Measurements from ENCODE around the gene CABP7. TPM values are rescaled to one million over a fixed set of nuclear protein-coding genes. Genes with fewer than 3 reads are reported as not detected.

Gene CABP7
- total and polyA plus RNA-seq, 2 donors (not counting 3 experiments of a cell fraction or from before 2014, with no cell fraction given), result not detected

- no TSS peak for BruUV-seq (replicated peaks)
- TF ChIP-seq POLR2AphosphoS5 (IDR thresholded peaks at IDR 0.05; ENCODE audit: insufficient read depth, low read depth, low read length) (no peak), FOS (IDR thresholded peaks at IDR 0.05; ENCODE audit: borderline replicate concordance, insufficient read depth, low read length) (no peak)
- Histone ChIP-seq H3K9me1 (replicated peaks; ENCODE audit: control insufficient read depth, extremely low read depth, insufficient read depth, low read length) (no peaks in the 10 kb centered on the region), H3K4me2 (ENCODE audit: insufficient read depth, low read length) (no peak overlapping the region), H4K20me1 (replicated peaks; ENCODE audit: control insufficient read depth, extremely low read depth, insufficient read depth, low read length) (no peaks in the 10 kb centered on the region), H3K4me3 (replicated peaks in 1 of 3; ENCODE audit: insufficient read depth in 1 of 3, low read depth in 1 of 3, low read length in 3 of 3) (no peak overlapping the region), H3K9ac (replicated peaks; ENCODE audit: extremely low read depth, insufficient read depth, low read length) (no peak overlapping the region), H3K9me3 (replicated peaks; ENCODE audit: control insufficient read depth, insufficient read depth, low read length) (no peaks in the 10 kb centered on the region), H3K27ac (ENCODE audit: insufficient read depth, low read depth, low read length) (no peak overlapping the region), H2AFZ (ENCODE audit: low read depth, low read length) (no peak overlapping the region), H3K79me2 (ENCODE audit: control insufficient read depth, insufficient read depth, low read length) (no peaks in the 10 kb centered on the region), H3K27me3 (ENCODE audit: control insufficient read depth in 2 of 2, insufficient read depth in 2 of 2, low read length in 2 of 2) (no peaks in the 10 kb centered on the region), H3K4me1 (ENCODE audit: control insufficient read depth, extremely low read depth, insufficient read depth, low read length) (no peaks in the 10 kb centered on the region), H3K36me3 (ENCODE audit: control insufficient read depth in 2 of 2, extremely low read depth in 1 of 2, insufficient read depth in 2 of 2, low read length in 2 of 2) (no peaks in the 10 kb centered on the region)
- POLR2A ChIA-PET, result no interaction called here
- intact Hi-C loops (cut with micrococcal nuclease), result no loop called here
- FAIRE-seq (no peak), DNase-seq (ENCODE audit: low read depth, low spot score) (no peak)
- dilution Hi-C loops (cut with MboI; ENCODE audit: extremely low pct_ligation_motif_present, low sequenced_read_pairs), result no loop called here
- CTCF ChIA-PET, result no interaction called here
Measured at GRCh38 chr22:29735416-29735815, 15.6 kb downstream of the CABP7 start.

GRCh38 chr22:29737251-29738117 is 17.7 kb downstream of the CABP7 start:
- Histone ChIP-seq H3K4me1 (ENCODE audit: control insufficient read depth, extremely low read depth, insufficient read depth, low read length) (no peaks in the 10 kb centered on the region), H3K79me2 (ENCODE audit: control insufficient read depth, insufficient read depth, low read length) (no peaks in the 10 kb centered on the region), H3K9me1 (replicated peaks; ENCODE audit: control insufficient read depth, extremely low read depth, insufficient read depth, low read length) (no peaks in the 10 kb centered on the region), H3K4me2 (ENCODE audit: insufficient read depth, low read length) (no peak overlapping the region), H3K9ac (replicated peaks; ENCODE audit: extremely low read depth, insufficient read depth, low read length) (no peak overlapping the region), H3K27me3 (ENCODE audit: control insufficient read depth in 2 of 2, insufficient read depth in 2 of 2, low read length in 2 of 2) (no peaks in the 10 kb centered on the region), H2AFZ (ENCODE audit: low read depth, low read length) (no peak overlapping the region), H3K9me3 (replicated peaks; ENCODE audit: control insufficient read depth, insufficient read depth, low read length) (no peaks in the 10 kb centered on the region), H3K36me3 (ENCODE audit: control insufficient read depth in 2 of 2, extremely low read depth in 1 of 2, insufficient read depth in 2 of 2, low read length in 2 of 2) (peaks cover 0 to 4% of the 10 kb centered on the region in 2 experiments), H3K4me3 (replicated peaks in 1 of 3; ENCODE audit: insufficient read depth in 1 of 3, low read depth in 1 of 3, low read length in 3 of 3) (no peak overlapping the region), H4K20me1 (replicated peaks; ENCODE audit: control insufficient read depth, extremely low read depth, insufficient read depth, low read length) (no peaks in the 10 kb centered on the region), H3K27ac (ENCODE audit: insufficient read depth, low read depth, low read length) (no peak overlapping the region)
- ChIA-PET POLR2A (no interaction called here), CTCF (interaction anchor here (1.9 kb wide), 1 partner anchor 10 kb away, joined by 4 read pairs; no protein-coding TSS in a partner anchor)
- BruUV-seq (replicated peaks), result no TSS peak
- intact Hi-C loops (cut with micrococcal nuclease) (no loop called here), dilution Hi-C loops (cut with MboI; ENCODE audit: extremely low pct_ligation_motif_present, low sequenced_read_pairs) (no loop called here)
- FAIRE-seq (no peak), DNase-seq (ENCODE audit: low read depth, low spot score) (no peak)
- no peak for TF ChIP-seq POLR2AphosphoS5 (IDR thresholded peaks at IDR 0.05; ENCODE audit: insufficient read depth, low read depth, low read length)
- no peak for TF ChIP-seq JUN (IDR thresholded peaks at IDR 0.05; ENCODE audit: borderline replicate concordance, insufficient read depth, insufficient read length, low read depth)
- no peak for TF ChIP-seq CTCF (IDR thresholded peaks at IDR 0.05; ENCODE audit: extremely low read depth in 1 of 2, insufficient read depth in 1 of 2, low read depth in 1 of 2, low read length in 2 of 2)
- no peak for TF ChIP-seq EZH2 (IDR thresholded peaks at IDR 0.05; ENCODE audit: borderline replicate concordance, low read depth, low read length, severe bottlenecking)
- no peak for TF ChIP-seq GATA2 (IDR thresholded peaks at IDR 0.05; ENCODE audit: insufficient read depth, insufficient read length, low read depth, low read length)
- no peak for TF ChIP-seq MAX (IDR thresholded peaks at IDR 0.05; ENCODE audit: insufficient read depth, insufficient read length)
- no peak for TF ChIP-seq POLR2A (IDR thresholded peaks at IDR 0.05; ENCODE audit: low read depth, low read length)
- no peak for TF ChIP-seq MYC (IDR thresholded peaks at IDR 0.05; ENCODE audit: low read depth, low read length)
- TF ChIP-seq FOS (IDR thresholded peaks at IDR 0.05; ENCODE audit: borderline replicate concordance, insufficient read depth, low read length), result no peak

Data from endothelial cell of umbilical vein (primary cell).